Keratinocyte (primary cell): ENCODE data around the gene DGKH. TPM values are rescaled to one million over a fixed set of nuclear protein-coding genes. Genes with fewer than 3 reads are reported as not detected.
A peak's percentile ranks its signal among the peaks of the same experiment; 100 is the strongest.

ENCODE experiments used
- DNase-seq: peaks from one replicate; pipeline ENCODE4 v3.0.0-alpha.2; 2011; ENCODE audit warnings: low read depth, missing footprints, low spot score
- FAIRE-seq: peaks from 2 replicates; lab custom pipeline; 2011; peaks lifted over from hg19 to GRCh38; lab: Jason Lieb, UNC
- H2AFZ ChIP-seq: 2 replicates; pipeline ENCODE4 v1.6.0; 2012; ENCODE audit warnings: low read length, control low read depth, inconsistent platforms; ENCODE audit not compliant: control insufficient read depth
- H3K27ac ChIP-seq: 2 replicates; pipeline ENCODE4 v1.5.1; 2011; ENCODE audit warnings: low read length; ENCODE audit not compliant: control insufficient read depth, insufficient read depth
- H3K27me3 ChIP-seq: 3 replicates; pipeline ENCODE4 v1.6.0; 2011; ENCODE audit warnings: low read length; ENCODE audit not compliant: control insufficient read depth, insufficient read depth; ENCODE audit errors: extremely low read depth
- H3K36me3 ChIP-seq, 2 experiments: 2 replicates in 1 of 2; 3 replicates in 1 of 2; pipeline ENCODE4 v1.5.1; 2011; ENCODE audit warnings: low read length in 2 of 2, mild to moderate bottlenecking in 1 of 2; ENCODE audit not compliant: control insufficient read depth in 2 of 2, insufficient read depth in 2 of 2; ENCODE audit errors: extremely low read depth in 1 of 2
- H3K4me1 ChIP-seq: 3 replicates; pipeline ENCODE4 v1.5.1; 2011; ENCODE audit warnings: low read length; ENCODE audit not compliant: control insufficient read depth, insufficient read depth; ENCODE audit errors: extremely low read depth
- H3K4me2 ChIP-seq: 3 replicates; pipeline ENCODE4 v1.6.0; 2011; ENCODE audit warnings: low read depth, low read length; ENCODE audit not compliant: control insufficient read depth, insufficient read depth; ENCODE audit errors: extremely low read depth
- H3K4me3 ChIP-seq, 3 experiments: fragments of 200-600 bp in 1 of 3; sonication (generic) in 1 of 3; 2 replicates in 2 of 3; 3 replicates in 1 of 3; pipeline ENCODE4 v1.5.1; 2011 to 2016; ENCODE audit warnings: low read length in 3 of 3, mild to moderate bottlenecking in 3 of 3, control low read depth in 2 of 3, inconsistent platforms in 1 of 3, low read depth in 1 of 3, mixed read lengths in 1 of 3, mixed run types in 1 of 3, moderate library complexity in 1 of 3; ENCODE audit not compliant: control insufficient read depth in 2 of 3, insufficient read depth in 2 of 3; ENCODE audit errors: extremely low read depth in 1 of 3
- H3K79me2 ChIP-seq: 2 replicates; pipeline ENCODE4 v1.6.0; 2012; ENCODE audit warnings: low read length; ENCODE audit not compliant: control insufficient read depth, insufficient read depth
- H3K9ac ChIP-seq: 3 replicates; pipeline ENCODE4 v1.6.0; 2011; ENCODE audit warnings: low read length; ENCODE audit not compliant: control insufficient read depth, insufficient read depth; ENCODE audit errors: extremely low read depth
- H3K9me1 ChIP-seq: 3 replicates; pipeline ENCODE4 v1.6.0; 2011; ENCODE audit warnings: low read length; ENCODE audit not compliant: control insufficient read depth, insufficient read depth; ENCODE audit errors: extremely low read depth
- H3K9me3 ChIP-seq: 2 replicates; pipeline ENCODE4 v1.5.1; 2012; ENCODE audit warnings: low read depth, low read length; ENCODE audit not compliant: control insufficient read depth
- H4K20me1 ChIP-seq: 3 replicates; pipeline ENCODE4 v1.6.0; 2011; ENCODE audit warnings: low read length; ENCODE audit not compliant: control insufficient read depth, insufficient read depth; ENCODE audit errors: extremely low read depth
- EZH2 ChIP-seq: IDR thresholded peaks from one replicate; pipeline ENCODE4 v1.6.1; 2012; ENCODE audit warnings: inconsistent platforms, mild to moderate bottlenecking, low read length, moderate library complexity
- dilution Hi-C: fragments of 300-500 bp; cut with MboI; formaldehyde crosslinking; loops from one replicate; pipeline ENCODE4 v1.7.0; 2020; ENCODE audit warnings: low sequenced_read_pairs; ENCODE audit not compliant: extremely low pct_ligation_motif_present
- polyA plus RNA-seq, 5 experiments: library from polyadenylated mRNA; depleted of rRNA in 3 of 5; stranded (reverse) in 3 of 5; stranded (forward) in 1 of 5; unstranded in 1 of 5; fragments of >200 nt; gene quantifications; 1 replicate in 1 of 5; 2 replicates in 3 of 5; 3 replicates in 1 of 5; pipeline versions ENCODE4 v1.2.1 to v1.2.3, GENCODE V29; 2011 to 2012; ENCODE audit warnings: missing spikeins in 2 of 5, low read depth in 1 of 5, low replicate concordance in 1 of 5
- TF ChIP-seq, protein P1 (sequence below), 3 experiments: IDR thresholded peaks in 1 of 3; conservative IDR thresholded peaks in 1 of 3; optimal IDR thresholded peaks in 1 of 3; 2 replicates in 2 of 3; 3 replicates in 1 of 3; pipeline versions ENCODE3 to v1.5.1; 2011; ENCODE audit warnings: low read length in 3 of 3, mild to moderate bottlenecking in 3 of 3, moderate library complexity in 2 of 3, control low read depth in 1 of 3, inconsistent platforms in 1 of 3; ENCODE audit not compliant: insufficient read depth in 2 of 3; ENCODE audit errors: extremely low read depth in 1 of 3

Gene DGKH
- polyA plus RNA-seq, 1 donor (not counting 4 experiments of a cell fraction or from before 2014, with no cell fraction given): 12.8 TPM

DNA sequence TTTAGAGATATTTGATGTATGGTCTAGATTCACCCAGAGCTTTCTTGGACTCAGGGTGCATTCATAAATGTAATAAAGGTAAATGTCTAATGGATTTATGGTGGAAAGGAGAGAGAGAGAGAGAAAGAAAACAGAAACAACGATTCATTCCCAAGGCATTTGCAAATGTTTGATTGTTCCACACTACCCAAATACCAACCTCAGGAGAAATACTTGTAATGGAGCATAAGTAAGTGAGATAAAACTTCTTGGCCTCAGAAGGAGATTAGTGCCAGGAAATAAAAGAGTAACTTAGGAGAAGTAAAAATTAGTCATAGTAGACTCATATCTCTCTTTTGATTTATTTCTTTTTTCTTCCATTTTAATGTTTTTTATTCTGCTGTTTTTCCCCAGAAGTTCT is 40.6 kb upstream of the DGKH start:
- Histone ChIP-seq H3K27ac (no peak overlapping the region), H4K20me1 (no peaks in the 10 kb centered on the region), H3K27me3 (no peaks in the 10 kb centered on the region), H3K36me3 (no peaks in the 10 kb centered on the region), H3K9me3 (no peaks in the 10 kb centered on the region), H3K9me1 (no peaks in the 10 kb centered on the region), H3K4me2 (no peak overlapping the region), H2AFZ (peak overlapping the region; percentile 12), H3K79me2 (no peaks in the 10 kb centered on the region), H3K4me1 (peaks cover 13% of the 10 kb centered on the region), H3K4me3 (no peak overlapping the region), H3K9ac (no peak overlapping the region)
- DNase-seq (no peak), FAIRE-seq (no peak)
- dilution Hi-C loops: no loop called here
- TF ChIP-seq, protein P1, sequence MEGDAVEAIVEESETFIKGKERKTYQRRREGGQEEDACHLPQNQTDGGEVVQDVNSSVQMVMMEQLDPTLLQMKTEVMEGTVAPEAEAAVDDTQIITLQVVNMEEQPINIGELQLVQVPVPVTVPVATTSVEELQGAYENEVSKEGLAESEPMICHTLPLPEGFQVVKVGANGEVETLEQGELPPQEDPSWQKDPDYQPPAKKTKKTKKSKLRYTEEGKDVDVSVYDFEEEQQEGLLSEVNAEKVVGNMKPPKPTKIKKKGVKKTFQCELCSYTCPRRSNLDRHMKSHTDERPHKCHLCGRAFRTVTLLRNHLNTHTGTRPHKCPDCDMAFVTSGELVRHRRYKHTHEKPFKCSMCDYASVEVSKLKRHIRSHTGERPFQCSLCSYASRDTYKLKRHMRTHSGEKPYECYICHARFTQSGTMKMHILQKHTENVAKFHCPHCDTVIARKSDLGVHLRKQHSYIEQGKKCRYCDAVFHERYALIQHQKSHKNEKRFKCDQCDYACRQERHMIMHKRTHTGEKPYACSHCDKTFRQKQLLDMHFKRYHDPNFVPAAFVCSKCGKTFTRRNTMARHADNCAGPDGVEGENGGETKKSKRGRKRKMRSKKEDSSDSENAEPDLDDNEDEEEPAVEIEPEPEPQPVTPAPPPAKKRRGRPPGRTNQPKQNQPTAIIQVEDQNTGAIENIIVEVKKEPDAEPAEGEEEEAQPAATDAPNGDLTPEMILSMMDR (optimal IDR thresholded peaks at IDR 0.05 in 1 of 3, IDR thresholded peaks at IDR 0.05 in 1 of 3, conservative IDR thresholded peaks at IDR 0.05 in 1 of 3; ENCODE audit: extremely low read depth in 1 of 3, insufficient read depth in 2 of 3, low read length in 3 of 3): no peak
- no peak for TF ChIP-seq EZH2

DNA sequence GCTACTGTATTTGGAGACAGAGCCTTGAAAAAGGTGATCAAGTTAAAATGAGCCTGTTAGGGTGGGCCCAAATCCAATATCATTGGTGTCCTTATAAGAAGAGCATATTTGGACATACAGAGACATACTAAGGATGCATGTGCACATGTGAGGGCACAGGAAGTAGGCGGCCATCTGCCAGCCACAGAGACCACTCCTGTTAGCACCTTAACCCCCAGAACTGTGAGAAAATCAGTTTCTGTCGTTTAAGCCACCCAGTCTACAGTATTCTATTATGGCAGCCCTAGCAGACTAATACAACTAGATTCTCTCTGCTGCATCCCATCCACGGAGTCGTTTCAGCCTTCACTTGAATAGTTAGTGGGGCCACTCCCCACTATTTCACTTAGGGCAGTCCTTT is 39.4 kb upstream of the DGKH start:
- TF ChIP-seq EZH2: no peak
- TF ChIP-seq, protein P1 (optimal IDR thresholded peaks at IDR 0.05 in 1 of 3, IDR thresholded peaks at IDR 0.05 in 1 of 3, conservative IDR thresholded peaks at IDR 0.05 in 1 of 3; ENCODE audit: extremely low read depth in 1 of 3, insufficient read depth in 2 of 3, low read length in 3 of 3): no peak
- DNase-seq (no peak), FAIRE-seq (no peak)
- Histone ChIP-seq H3K79me2 (no peaks in the 10 kb centered on the region), H3K36me3 (no peaks in the 10 kb centered on the region), H3K9me3 (no peaks in the 10 kb centered on the region), H3K9ac (no peak overlapping the region), H4K20me1 (no peaks in the 10 kb centered on the region), H2AFZ (no peak overlapping the region), H3K4me2 (no peak overlapping the region), H3K4me3 (no peak overlapping the region), H3K4me1 (peaks cover 13% of the 10 kb centered on the region), H3K9me1 (no peaks in the 10 kb centered on the region), H3K27me3 (no peaks in the 10 kb centered on the region), H3K27ac (no peak overlapping the region)
- dilution Hi-C loops: no loop called here
